ENCODE results near the gene RFLNA.

GRCh38 chr12:124326871-124327270 is 32.0 kb downstream of the RFLNA start:
- TF ChIP-seq CTCF (IDR thresholded peaks at IDR 0.05; ENCODE audit: poor library complexity, severe bottlenecking) = no peak
- TF ChIP-seq EZH2 (IDR thresholded peaks at IDR 0.05; ENCODE audit: borderline replicate concordance, insufficient read depth, low read length, poor library complexity, severe bottlenecking) = no peak
- no peak for TF ChIP-seq REST (IDR thresholded peaks at IDR 0.05; ENCODE audit: borderline replicate concordance)
